Muscle of leg (tissue), 11 donors: ENCODE data around the gene CCDC192. TPM values are rescaled to one million over a fixed set of nuclear protein-coding genes. Genes with fewer than 3 reads are reported as not detected.

Source experiments
- DNase-seq: peaks from one replicate; pipeline ENCODE4 v3.0.0; 2013
- H3K27ac ChIP-seq: one replicate; pipeline ENCODE4 v1.5.1; 2013; ENCODE audit warnings: mild to moderate bottlenecking, low read length, control low read depth
- H3K27me3 ChIP-seq: one replicate; pipeline ENCODE4 v1.6.1; 2013; ENCODE audit warnings: low read length; ENCODE audit not compliant: control insufficient read depth, insufficient read depth
- H3K36me3 ChIP-seq: one replicate; pipeline ENCODE4 v1.6.1; 2013; ENCODE audit warnings: low read length; ENCODE audit not compliant: control insufficient read depth, insufficient read depth
- H3K4me1 ChIP-seq: one replicate; pipeline ENCODE4 v1.6.1; 2013; ENCODE audit warnings: low read length; ENCODE audit not compliant: control insufficient read depth, insufficient read depth
- H3K4me3 ChIP-seq: one replicate; pipeline ENCODE4 v1.5.1; 2013; ENCODE audit warnings: low read length, control low read depth
- H3K9me3 ChIP-seq: replicated peaks from 2 replicates; pipeline ENCODE4 v1.6.1; 2013; ENCODE audit warnings: low read depth, low read length; ENCODE audit not compliant: control insufficient read depth
- WGBS: methylation state at CpG from one replicate; pipeline ENCODE4 v1.1.5; 2013; ENCODE audit warnings: missing lambda C conversion rate; ENCODE audit not compliant: insufficient coverage; 5-methylcytosine and 5-hydroxymethylcytosine counted together
- polyA plus RNA-seq, 8 donors: library from polyadenylated mRNA; unstranded; fragments of 120-200 nt; gene quantifications; one replicate each; pipeline versions ENCODE4 v1.2.1 to v1.2.3, GENCODE V29; 2013; ENCODE audit warnings: inconsistent platforms in 1 of 8, low replicate concordance in 1 of 8; ENCODE audit not compliant: insufficient read length in 8 of 8, insufficient read depth in 1 of 8
- total RNA-seq: library from RNA; stranded (reverse); fragments of 120-200 nt; gene quantifications from one replicate; pipeline ENCODE4 v1.2.4, GENCODE V29; 2013

CCDC192 gene
- total and polyA plus RNA-seq, 9 donors, result 0.18 to 1.0 (median 0.68) TPM

DNA sequence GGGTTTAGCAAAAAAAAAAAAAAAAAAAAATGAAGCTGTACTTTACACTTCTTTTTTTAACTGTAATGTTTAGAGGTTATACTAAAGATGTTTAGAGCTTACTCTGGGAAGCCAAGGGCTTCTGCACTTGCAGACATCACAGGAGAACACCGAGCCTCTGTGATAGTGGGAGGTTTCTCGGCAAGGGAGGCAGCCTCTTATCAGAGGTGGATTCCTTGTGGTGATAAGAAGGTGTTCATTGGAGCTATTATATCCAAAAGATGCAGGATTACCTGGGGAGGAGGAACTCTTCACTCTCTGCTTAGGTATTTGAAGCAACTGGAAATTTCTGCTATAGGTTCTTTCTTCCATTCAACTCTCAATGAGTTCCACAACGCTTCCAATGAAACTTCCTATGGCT lies 209.2 kb downstream of the CCDC192 start:
- Histone ChIP-seq H3K27ac (no peak overlapping the region), H3K27me3 (no peaks in the 10 kb centered on the region), H3K4me1 (no peaks in the 10 kb centered on the region), H3K9me3 (no peaks in the 10 kb centered on the region), H3K4me3 (no peak overlapping the region), H3K36me3 (no peaks in the 10 kb centered on the region)
- DNase-seq, result no peak
- no CpG with 5 or more reads among the region's 3 CpGs for WGBS

DNA sequence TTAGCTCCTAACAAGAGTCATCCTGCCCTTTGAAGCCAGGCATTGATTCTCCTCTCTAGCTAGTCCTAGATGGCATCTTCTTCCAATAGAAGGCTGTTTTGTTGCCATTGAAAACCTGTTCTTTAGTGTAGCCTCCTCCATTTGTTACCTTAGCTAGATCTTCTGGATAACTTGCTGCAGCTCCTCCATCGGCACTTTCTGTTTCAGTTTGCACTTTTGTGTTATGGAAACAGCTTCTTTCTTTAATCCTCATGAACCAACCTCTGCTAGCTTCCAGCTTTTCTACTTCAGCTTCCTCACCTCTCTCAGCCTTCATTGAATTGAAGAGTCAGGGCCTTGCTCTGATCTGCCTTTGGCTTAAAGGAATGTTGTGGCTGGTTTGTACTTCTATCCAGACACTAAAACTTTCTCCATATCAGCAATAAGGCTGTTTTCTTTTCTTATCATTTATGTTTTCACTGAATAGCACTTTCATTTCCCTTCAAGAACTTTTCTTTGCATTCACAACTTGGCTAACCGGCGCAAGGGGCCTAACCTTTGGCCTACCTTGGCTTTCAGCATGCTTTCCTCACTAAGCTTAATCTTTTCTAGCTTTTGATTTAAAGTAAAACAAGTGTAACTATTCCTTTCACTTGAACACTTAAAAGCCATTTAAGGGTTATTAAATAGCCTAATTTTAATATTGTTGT lies 213.8 kb downstream of the CCDC192 start:
- Histone ChIP-seq H3K36me3 (no peaks in the 10 kb centered on the region), H3K27ac (no peak overlapping the region), H3K4me3 (no peak overlapping the region), H3K9me3 (no peaks in the 10 kb centered on the region), H3K4me1 (no peaks in the 10 kb centered on the region), H3K27me3 (no peaks in the 10 kb centered on the region)
- 83% methylated on average over 1 of the region's 3 CpGs for WGBS
- no peak for DNase-seq

DNA sequence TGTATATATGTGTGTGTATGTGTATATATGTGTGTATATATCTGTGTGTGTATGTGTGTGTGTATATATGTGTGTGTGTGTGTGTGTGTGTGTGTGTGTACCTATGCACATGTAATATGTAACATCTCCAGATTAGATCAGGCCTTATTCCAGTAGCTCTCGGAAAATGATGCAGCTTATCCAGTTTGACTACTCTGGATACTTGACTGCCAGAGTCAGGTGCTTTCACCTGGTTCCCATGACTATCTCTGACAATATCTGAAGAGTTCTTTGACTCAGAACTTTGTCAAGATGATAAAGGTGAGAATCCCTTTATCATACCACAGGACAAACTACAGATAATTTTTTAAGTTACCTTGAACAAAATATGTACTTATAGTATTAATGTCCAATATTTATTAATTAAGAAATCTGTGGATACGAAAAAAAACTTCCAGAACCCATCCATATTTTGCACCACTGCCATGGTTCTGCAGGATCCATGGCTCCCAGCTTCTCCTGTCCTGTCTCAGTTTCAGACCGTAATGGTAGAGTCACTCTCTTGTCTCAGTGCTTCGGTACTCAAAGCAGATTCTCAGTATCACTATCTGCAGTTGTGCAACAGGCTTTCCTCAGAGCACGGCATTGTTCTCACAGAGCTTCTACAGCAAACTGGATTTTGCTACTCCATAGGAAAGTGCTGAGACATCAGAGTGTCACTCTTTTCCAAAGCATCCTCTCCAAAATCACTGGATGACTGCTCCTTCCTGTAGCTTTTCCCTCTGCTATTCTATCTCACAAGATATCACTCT lies 216.0 kb downstream of the CCDC192 start:
- no peak for DNase-seq
- H3K36me3 ChIP-seq, result no peaks in the 10 kb centered on the region
- WGBS, result 75% methylated on average over 3 of the region's 5 CpGs
- no peak overlapping the region for H3K27ac ChIP-seq
- no peaks in the 10 kb centered on the region for H3K4me1 ChIP-seq
- H3K27me3 ChIP-seq, result no peaks in the 10 kb centered on the region
- no peak overlapping the region for H3K4me3 ChIP-seq
- H3K9me3 ChIP-seq, result no peaks in the 10 kb centered on the region

DNA sequence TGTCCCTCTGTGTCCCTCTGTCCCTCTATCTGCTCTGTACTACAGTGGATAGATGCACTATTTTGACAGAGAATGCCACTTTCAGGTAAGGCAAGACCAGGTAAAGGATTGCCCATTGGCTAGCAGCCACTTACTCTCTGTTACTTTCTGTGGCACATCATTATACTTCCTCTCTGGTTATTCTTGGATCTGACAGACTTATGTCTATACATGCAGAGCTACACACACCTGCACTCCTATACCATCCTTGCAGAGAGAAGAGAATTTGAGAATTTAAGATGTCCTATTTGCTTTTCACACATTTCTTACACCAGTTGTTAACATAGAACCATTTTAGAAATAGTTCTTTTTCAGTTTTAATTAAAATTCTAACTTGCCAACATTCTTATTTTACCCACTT lies 216.6 kb downstream of the CCDC192 start:
- Histone ChIP-seq H3K27me3 (no peaks in the 10 kb centered on the region), H3K4me1 (no peaks in the 10 kb centered on the region), H3K4me3 (no peak overlapping the region), H3K27ac (no peak overlapping the region), H3K36me3 (no peaks in the 10 kb centered on the region), H3K9me3 (no peaks in the 10 kb centered on the region)
- no peak for DNase-seq

DNA sequence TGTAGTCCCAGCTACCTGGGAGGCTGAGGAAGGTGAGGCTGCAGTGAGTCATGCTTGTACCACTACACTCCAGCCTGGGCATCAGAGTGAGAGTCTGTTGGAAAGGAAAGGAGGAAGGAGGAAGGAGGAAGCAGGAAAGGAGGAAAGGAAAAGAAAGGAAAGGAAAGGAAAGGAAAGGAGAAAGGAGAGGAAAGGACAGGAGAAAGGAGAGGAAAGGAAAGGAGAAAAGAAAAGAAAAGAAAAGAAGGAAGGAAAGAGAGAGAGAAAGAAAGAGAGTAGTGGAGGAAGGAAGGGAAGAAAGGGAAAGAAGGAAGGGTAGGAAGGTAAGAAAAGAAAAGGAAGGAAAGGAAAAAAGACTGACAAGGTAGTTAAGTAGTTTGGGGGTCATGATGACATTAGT lies 217.7 kb downstream of the CCDC192 start:
- DNase-seq, result no peak
- Histone ChIP-seq H3K4me1 (no peaks in the 10 kb centered on the region), H3K27me3 (no peaks in the 10 kb centered on the region), H3K4me3 (no peak overlapping the region), H3K27ac (no peak overlapping the region), H3K9me3 (no peaks in the 10 kb centered on the region), H3K36me3 (no peaks in the 10 kb centered on the region)

DNA sequence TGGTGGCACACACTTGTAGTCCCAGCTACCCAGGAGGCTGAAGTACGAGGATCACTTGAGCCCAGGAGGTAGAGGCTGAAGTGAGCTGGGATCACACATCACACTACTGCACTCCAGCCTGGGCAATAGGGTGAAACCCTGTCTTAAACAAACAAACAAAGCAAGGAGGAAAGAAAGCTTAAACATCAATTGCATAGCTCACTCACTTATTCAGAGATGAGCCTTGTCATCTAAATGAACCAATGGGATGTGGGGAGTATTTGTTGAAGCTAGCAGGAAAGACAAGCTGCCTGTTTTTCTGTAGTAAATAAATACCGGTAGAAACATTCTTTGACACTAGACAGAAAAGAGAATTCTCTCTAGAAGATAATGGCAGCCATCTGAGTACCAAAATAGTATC lies 219.4 kb downstream of the CCDC192 start:
- Histone ChIP-seq H3K27ac (no peak overlapping the region), H3K4me3 (no peak overlapping the region), H3K36me3 (no peaks in the 10 kb centered on the region), H3K9me3 (no peaks in the 10 kb centered on the region), H3K4me1 (no peaks in the 10 kb centered on the region), H3K27me3 (no peaks in the 10 kb centered on the region)
- whole genome bisulfite sequencing, result no CpG with 5 or more reads among the region's 2 CpGs
- DNase-seq, result no peak

DNA sequence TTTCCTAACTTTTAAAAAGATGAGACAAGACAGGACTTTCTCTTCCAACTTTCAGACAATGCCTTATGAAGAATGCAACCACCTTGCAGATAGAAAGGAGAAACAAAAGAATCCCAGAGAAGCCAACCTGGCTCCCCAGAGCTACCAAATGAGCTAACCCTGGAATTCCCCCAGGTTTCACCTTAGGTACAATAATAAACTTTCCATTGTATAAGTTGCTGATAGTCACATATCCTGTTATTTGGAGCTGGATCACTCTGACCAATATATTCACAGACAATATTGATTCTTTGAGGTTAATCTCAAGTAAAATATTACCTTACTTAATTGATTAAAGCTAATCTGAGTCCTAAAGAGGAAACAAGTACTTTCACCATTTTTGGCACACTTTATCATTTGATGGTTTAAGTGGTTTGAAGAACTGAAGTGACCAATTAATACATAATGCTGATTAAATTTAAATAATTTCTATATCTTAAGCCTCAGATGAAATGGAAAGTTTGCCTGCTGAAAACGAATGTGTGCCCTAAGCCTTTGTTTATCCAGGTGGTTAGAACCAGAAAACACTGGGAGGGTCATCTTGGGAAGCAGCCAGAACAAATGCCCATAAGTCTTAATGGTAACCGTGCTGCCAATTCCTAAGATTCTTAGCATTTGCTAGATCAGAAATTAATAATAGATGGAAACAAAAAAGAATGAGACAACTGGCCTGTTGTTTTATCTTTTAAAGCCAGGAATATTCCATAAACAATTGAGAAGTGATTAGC lies 220.8 kb downstream of the CCDC192 start:
- DNase-seq, result no peak
- Histone ChIP-seq H3K9me3 (no peaks in the 10 kb centered on the region), H3K27ac (no peak overlapping the region), H3K4me1 (no peaks in the 10 kb centered on the region), H3K27me3 (no peaks in the 10 kb centered on the region), H3K4me3 (no peak overlapping the region), H3K36me3 (no peaks in the 10 kb centered on the region)
- 14% methylated on average over 1 of the region's 2 CpGs for WGBS

DNA sequence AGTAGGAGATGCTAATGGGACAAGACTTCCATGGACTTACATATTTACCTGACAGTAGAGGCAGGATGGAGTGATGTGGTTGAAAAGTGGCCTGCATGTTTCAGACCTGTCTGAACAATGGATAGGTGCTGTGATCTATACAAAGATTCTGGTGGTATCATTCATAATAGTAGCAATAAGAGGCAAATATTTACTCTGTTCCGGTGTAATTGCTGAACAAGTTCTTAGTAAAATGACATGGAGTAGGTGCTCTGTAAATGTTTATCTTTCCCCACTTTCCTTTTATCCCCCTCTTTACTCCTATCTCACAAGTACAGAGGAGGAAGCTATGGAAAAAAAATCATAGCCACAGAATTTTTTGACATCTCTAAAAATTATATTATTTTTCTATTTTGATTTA lies 221.4 kb downstream of the CCDC192 start:
- no peaks in the 10 kb centered on the region for H3K27me3 ChIP-seq
- H3K4me3 ChIP-seq, result no peak overlapping the region
- WGBS, result no CpG with 5 or more reads among the region's 1 CpG
- H3K4me1 ChIP-seq, result no peaks in the 10 kb centered on the region
- H3K36me3 ChIP-seq, result no peaks in the 10 kb centered on the region
- DNase-seq, result no peak
- H3K27ac ChIP-seq, result no peak overlapping the region
- H3K9me3 ChIP-seq, result no peaks in the 10 kb centered on the region

DNA sequence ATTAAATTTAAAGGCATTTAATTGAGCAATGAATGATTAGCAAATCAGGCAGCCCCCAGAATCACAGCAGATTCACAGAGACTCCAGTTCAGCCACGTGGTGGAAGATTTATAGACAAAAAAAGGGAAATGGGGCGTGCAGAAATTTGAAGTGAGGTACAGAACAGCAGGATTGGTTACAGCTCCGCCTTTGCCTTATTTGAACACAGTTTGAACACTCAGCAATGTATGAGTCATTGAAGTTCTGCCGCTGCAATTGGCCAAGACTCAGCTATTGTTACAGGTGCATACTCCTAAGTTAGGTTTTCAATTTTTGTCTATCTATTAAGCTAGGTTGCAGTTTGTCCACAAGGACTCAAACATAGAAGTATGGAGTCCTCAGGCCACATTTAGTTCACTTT lies 222.7 kb downstream of the CCDC192 start:
- H3K36me3 ChIP-seq, result no peaks in the 10 kb centered on the region
- no peak overlapping the region for H3K27ac ChIP-seq
- no peaks in the 10 kb centered on the region for H3K27me3 ChIP-seq
- no peak overlapping the region for H3K4me3 ChIP-seq
- H3K4me1 ChIP-seq, result no peaks in the 10 kb centered on the region
- WGBS, result 56% methylated on average over 3 of the region's 4 CpGs
- no peak for DNase-seq
- H3K9me3 ChIP-seq, result no peaks in the 10 kb centered on the region

DNA sequence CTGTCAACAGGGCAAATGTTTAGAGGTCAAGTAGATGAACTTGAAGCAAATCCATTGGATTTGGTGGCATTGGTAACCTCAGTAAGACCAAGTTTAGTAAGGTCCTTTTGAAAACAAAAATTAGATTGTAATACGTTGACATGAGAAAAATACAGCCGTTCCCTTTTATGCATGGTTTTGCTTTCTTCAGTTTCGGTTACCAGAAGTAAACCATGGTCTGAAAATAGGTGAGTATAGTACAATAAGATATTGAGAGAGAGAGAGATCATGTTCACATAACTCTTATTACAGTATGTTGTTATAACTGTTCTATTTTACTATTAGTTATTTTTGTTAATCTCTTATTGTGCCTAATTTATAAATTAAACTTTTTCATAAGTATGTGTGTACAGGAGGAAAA lies 223.8 kb downstream of the CCDC192 start:
- Histone ChIP-seq H3K27ac (no peak overlapping the region), H3K9me3 (no peaks in the 10 kb centered on the region), H3K36me3 (no peaks in the 10 kb centered on the region), H3K4me3 (no peak overlapping the region), H3K27me3 (no peaks in the 10 kb centered on the region), H3K4me1 (no peaks in the 10 kb centered on the region)
- WGBS, result no CpG with 5 or more reads among the region's 3 CpGs
- no peak for DNase-seq
